ENCODE measurements around the gene ESRRG. TPM values are rescaled to one million over a fixed set of nuclear protein-coding genes. Genes with fewer than 3 reads are reported as not detected.

The ESRRG gene
- total RNA-seq, 1 experiment from 2014 or later, result not detected

DNA sequence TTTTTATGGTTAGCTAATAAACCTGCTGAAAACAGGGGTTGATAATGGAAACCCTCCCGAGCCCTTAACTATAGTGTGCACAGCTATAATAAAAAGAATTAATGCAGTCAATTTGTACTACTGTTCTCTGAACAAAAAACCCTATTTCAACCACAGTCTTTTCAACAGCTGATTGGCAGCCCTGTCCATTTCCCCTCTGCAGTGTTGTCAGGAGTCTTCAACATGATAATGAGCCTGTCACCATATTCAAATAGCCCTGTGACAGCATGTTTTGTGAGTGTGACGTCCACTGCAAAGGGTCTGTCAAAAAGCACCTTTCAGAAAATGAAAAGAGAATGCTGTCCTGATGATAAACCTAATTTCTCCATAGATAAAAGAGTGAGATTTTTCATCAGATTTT is 92.7 kb downstream of the ESRRG start:
- DNase-seq (ENCODE audit: low read depth), result no peak

DNA sequence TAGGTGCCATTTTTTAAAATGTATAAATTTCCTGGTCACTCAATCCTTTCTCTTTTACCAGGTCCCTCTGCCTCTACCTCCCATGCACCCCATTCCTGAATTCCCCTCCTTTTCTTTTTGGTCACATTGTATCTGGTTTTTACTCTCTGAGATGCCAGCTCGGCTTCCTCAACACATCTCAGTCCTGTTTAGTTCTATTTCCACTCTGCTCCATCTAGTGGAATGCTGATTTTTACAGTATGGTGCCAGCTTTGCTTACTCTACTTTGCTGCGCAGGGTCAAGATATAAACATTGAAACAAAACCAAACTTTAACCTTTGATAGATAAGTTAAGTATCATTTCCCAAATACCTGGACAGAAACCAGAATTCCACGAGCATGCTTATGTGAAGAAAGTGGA is 96.0 kb downstream of the ESRRG start:
- DNase-seq (ENCODE audit: low read depth), result no peak

- no peak for DNase-seq (ENCODE audit: low read depth)
Observed at GRCh38 chr1:216626394-216627067, 96.7 kb downstream of the ESRRG start.

GRCh38 chr1:216621536-216621935 is 101.7 kb downstream of the ESRRG start:
- no peak for DNase-seq (ENCODE audit: low read depth)

- DNase-seq (ENCODE audit: low read depth), result no peak
Observed at GRCh38 chr1:216617081-216617875, 106.0 kb downstream of the ESRRG start.

DNA sequence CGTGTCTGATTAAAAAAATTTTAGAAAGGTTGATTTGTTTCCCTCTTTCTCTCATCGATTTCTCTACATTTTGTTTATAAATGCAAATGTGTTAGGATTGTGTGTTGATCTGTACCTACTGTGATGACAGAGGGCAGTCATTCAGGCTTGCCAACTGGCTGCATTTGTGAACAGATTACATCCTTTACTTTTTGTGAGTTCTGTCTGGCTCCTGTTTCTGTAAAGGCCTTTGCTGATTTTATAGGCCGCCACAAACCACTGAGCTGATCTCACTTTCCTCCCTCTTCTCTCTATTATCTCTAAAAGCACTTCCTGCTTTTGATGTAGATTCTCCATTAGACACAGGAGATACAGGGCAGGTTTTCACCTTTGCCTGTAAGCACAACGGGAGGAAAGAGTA is 106.8 kb downstream of the ESRRG start:
- DNase-seq (ENCODE audit: low read depth), result no peak

DNA sequence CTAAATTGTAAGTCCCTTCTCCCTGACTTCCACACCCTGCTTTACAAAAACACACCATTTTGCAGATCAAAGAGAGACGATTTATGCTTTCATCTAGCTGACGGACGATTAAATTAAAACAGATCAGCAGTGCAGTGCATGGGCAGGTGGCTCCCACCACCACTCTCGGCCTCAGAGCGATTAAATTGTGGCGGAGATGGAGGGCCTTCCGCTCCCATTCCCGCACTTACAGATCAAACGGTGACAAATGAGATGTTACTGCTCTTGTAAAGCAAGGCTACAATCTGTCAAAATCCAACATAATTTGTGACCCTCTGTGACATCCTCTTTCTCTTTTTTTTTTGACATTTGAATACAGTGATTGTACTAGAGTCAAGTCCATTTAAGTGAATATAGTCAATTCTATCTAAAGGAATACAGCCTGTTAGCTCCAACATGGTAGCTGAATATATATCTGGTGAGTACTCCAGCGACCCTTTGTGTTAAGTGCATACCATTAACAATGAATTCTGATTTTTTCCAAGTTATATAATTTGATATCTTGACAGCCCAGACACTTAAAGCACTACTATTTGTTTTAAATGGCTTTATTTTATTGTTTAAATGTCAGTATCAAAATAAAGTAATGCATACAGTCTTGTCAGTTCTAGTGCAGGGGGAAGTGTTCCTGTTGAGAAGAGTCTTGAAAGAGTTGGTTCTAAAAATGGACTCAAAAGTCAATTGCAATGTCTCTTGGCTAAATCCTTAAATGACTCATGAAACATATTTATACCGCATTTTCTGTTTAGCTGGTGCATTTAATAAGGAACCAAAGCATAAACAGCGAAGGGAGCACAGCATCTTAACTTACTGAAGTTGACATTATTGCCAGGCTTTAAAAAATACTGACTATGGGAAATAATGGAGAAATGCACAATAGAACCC is 109.0 kb downstream of the ESRRG start:
- no peak for DNase-seq (ENCODE audit: low read depth)

DNA sequence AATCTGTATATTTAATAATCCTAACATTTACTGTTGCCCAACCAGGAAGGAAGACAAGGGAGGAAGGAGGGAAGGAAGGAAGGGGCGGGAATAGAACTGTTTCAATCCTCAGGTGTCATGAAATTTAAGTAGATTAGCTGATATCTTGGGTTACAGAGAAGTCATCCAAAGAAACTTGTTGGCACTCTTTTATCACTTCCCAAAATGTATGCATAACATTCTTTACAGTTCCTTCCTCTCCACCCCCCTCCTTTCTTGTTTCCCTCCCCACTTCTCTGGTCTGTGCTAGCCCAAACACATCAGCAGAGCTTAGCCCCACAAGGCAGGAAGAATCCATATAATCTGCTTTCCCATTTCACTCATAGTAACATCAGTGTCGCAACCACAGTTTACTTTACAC is 110.9 kb downstream of the ESRRG start:
- DNase-seq (ENCODE audit: low read depth), result no peak

DNA sequence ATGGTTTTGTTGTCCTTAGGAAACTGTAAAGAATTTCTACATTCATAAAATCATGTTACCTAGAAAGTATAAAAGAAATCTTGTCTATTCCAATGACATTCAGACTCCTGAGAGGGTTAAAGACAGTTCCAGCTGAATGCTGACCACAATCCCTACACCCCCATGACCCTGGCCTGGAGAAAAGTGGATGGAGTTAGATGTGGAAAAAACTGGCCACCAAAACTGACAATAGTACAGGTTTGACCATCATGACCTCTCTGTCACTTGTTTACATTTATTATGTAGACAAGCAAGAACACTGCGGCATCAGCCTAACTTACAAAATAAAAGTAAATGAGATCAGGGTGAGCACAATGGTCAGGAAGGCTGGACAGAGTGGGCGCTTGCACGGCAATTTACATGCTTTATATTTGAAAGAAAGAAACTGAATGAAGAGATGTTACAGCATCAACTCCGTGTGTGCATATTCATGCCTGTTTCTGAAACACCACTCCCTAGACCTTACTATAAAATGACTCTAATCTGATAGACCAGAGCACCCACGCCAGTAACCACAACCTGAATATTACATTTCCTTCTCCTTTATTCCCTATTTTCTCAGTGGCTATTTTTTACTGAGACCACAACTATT is 116.0 kb downstream of the ESRRG start:
- DNase-seq (ENCODE audit: low read depth), result no peak

- DNase-seq (ENCODE audit: low read depth), result no peak
Observed at GRCh38 chr1:216606047-216606637, 117.1 kb downstream of the ESRRG start.

DNA sequence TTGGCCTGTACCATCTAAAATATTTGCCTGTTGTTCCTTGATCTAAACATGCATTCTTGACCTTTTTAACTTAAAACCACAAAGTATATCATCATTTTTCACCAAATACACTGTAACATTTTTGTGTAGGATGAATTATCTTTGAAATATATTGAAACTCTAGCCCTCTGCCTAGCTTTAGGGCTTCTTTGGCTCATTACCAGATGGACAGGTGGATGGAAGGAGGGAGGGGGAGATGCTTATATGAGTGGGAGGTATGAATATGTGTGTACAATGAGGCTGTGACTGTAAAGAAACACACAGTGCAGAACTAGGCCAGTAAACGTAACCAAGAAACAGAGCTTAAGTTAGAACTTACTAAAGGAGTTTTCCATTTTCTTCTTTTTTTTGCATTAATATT is 118.5 kb downstream of the ESRRG start:
- DNase-seq (ENCODE audit: low read depth), result no peak

DNA sequence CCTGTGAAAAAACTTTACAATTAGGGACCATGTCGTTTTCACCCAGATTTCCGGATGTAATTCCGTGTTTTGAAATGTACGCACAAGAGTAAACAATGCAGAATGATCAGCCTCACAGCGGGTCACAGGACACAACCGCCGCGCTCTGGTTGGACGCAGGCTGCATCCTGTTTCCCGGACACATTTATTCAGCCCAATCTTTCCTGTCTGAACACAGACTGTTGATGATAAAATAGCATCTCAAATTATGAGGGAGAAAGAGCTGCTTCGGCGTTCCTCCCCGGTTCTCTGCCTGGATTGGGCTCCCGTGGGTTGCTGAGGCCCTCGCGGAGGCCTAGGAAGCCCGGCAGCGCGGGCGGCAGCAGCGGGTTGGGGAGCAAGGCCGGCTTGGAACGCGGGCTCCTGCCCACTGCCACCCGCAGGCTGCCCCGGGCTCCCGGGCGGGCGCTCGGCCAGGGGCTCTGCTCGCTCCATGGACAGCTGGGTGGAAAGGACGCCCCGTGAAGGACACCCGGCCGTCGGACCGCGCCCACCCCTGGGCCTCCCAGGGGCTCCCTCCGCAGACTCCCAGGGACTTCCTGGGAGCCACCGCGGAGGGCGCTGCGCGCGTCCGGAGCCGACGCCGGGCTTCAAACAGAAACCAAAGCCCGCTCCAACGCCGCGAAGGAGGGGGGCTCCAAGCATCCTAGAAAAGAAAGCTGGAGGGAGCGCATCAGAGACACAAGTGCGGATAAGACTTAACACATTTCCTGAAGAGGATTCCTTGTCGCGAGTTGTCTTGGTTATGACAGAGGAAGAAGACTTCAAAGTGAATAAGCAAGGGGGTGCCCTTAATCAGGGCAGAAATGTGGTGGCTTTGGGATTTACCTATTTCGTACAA is 122.3 kb downstream of the ESRRG start:
- peak; percentile 69 for DNase-seq (ENCODE audit: low read depth)

GRCh38 chr1:216599851-216600250 is 123.4 kb downstream of the ESRRG start:
- no peak for DNase-seq (ENCODE audit: low read depth)

DNA sequence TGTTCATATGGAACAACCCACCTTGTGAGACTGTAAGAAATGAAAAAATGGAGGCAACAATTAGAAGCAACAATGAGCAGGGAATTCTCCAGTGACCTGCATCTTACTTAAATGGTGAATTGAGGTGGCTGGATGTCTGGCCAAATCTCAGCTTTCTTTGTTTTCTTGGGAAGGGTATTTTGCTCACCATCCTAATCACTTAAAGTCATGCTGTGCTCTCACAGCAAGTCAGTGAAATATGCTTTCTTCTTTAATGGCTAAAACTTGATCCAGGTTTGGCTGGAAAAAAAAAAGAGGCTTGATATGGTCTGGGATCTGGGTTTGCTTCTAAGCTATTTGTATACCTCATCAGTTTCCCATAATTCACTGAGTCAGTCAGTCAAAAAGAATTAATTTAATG is 124.8 kb downstream of the ESRRG start:
- DNase-seq (ENCODE audit: low read depth), result no peak

GRCh38 chr1:216596281-216596862 is 126.9 kb downstream of the ESRRG start:
- peak; percentile 21 for DNase-seq (ENCODE audit: low read depth)

- no peak for DNase-seq (ENCODE audit: low read depth)
Observed at GRCh38 chr1:216587715-216588114, 135.5 kb downstream of the ESRRG start.

GRCh38 chr1:216582151-216582550 is 141.1 kb downstream of the ESRRG start:
- no peak for DNase-seq (ENCODE audit: low read depth)

- no peak for DNase-seq (ENCODE audit: low read depth)
Observed at GRCh38 chr1:216580538-216581057, 142.6 kb downstream of the ESRRG start.

- no peak for DNase-seq (ENCODE audit: low read depth)
Observed at GRCh38 chr1:216576234-216576937, 146.8 kb downstream of the ESRRG start.

Measured in RPMI7951 (cell line).